HG03469 (cell line): ENCODE data around the gene C10orf88.

ENCODE experiments used
- ATAC-seq: cut with Tn5 transposase; IDR thresholded peaks from one replicate; pipeline ENCODE4 v1.9.1; 2021; ENCODE audit warnings: mild to moderate bottlenecking, moderate library complexity, moderate number of reproducible peaks; ENCODE audit not compliant: unreplicated experiment

The C10orf88 gene

GRCh38 chr10:122953902-122954730, at the start of gene C10orf88:
TSS of gene C10orf88 (minus strand) at chr10:122954227. CDS start at chr10:122954178, 49 bp downstream.
- ATAC-seq = peak; percentile 86

- no peak for ATAC-seq
Measured at GRCh38 chr10:123001370-123001769, 47.3 kb upstream of the C10orf88 start.

GRCh38 chr10:123000155-123000554, 46.1 kb upstream of the C10orf88 start:
- no peak for ATAC-seq

- no peak for ATAC-seq
Measured at GRCh38 chr10:122999347-122999746, 45.3 kb upstream of the C10orf88 start.

GRCh38 chr10:122998934-122999333, 44.9 kb upstream of the C10orf88 start:
- ATAC-seq = no peak

GRCh38 chr10:122998360-122998917, 44.4 kb upstream of the C10orf88 start:
- no peak for ATAC-seq

GRCh38 chr10:122997864-122998263, 43.8 kb upstream of the C10orf88 start:
- ATAC-seq = no peak

- ATAC-seq = no peak
Measured at GRCh38 chr10:122995936-122996335, 41.9 kb upstream of the C10orf88 start.

- ATAC-seq = no peak
Measured at GRCh38 chr10:122993797-122994336, 39.8 kb upstream of the C10orf88 start.

GRCh38 chr10:122992031-122992585, 38.1 kb upstream of the C10orf88 start:
- ATAC-seq = no peak

- ATAC-seq = no peak
Measured at GRCh38 chr10:122990278-122990677, 36.3 kb upstream of the C10orf88 start.

GRCh38 chr10:122988501-122988900, 34.5 kb upstream of the C10orf88 start:
- ATAC-seq = no peak

- no peak for ATAC-seq
Measured at GRCh38 chr10:122986335-122986734, 32.3 kb upstream of the C10orf88 start.

GRCh38 chr10:122984708-122985107, 30.7 kb upstream of the C10orf88 start:
- no peak for ATAC-seq

GRCh38 chr10:122983898-122984297, 29.9 kb upstream of the C10orf88 start:
- no peak for ATAC-seq

GRCh38 chr10:122981066-122981464, 27.0 kb upstream of the C10orf88 start:
- no peak for ATAC-seq

- peak; percentile 80 for ATAC-seq
Measured at GRCh38 chr10:122980209-122981065, 26.4 kb upstream of the C10orf88 start, which contains the start of gene PSTK. TSS of gene PSTK (plus strand) at chr10:122980401. CDS start at chr10:122980480, 79 bp downstream.

- ATAC-seq = no peak
Measured at GRCh38 chr10:122974543-122975064, 20.6 kb upstream of the C10orf88 start.

GRCh38 chr10:122974023-122974422, 20.0 kb upstream of the C10orf88 start:
- no peak for ATAC-seq

- no peak for ATAC-seq
Measured at GRCh38 chr10:122968698-122969097, 14.7 kb upstream of the C10orf88 start.
